ENCODE measurements around the gene CPPED1. TPM values are rescaled to one million over a fixed set of nuclear protein-coding genes. Genes with fewer than 3 reads are reported as not detected.

Gene CPPED1
- total and polyA plus RNA-seq, 12 donors: 5.6 to 20.2 (median 13.6) TPM

DNA sequence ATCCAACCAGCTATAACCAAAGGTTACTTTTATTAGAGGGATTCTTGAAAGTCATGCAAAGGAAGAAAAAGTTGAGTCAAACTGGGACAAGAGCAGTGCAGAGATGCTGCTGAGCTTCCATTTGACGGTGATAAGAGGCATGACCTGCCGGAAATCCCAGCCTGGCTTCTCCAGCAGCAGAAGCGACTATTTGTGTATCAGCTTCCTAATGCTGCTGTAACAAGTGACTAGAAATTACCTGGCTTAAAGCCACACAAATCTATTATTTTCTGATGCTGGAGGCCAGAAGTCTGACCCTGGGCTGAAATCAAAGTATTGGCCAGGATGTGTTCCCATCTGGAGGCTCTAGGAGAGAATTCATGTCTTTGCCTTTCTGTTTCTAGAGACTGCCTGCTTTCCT lies 41.6 kb upstream of the CPPED1 start:
- ATAC-seq: no peak
- H3K27me3 ChIP-seq: peaks cover 0 to 10% (median 0%) of the 10 kb centered on the region in 7 donors
- H3K27ac ChIP-seq: no peak overlapping the region
- no peak overlapping the region for H3K4me3 ChIP-seq
- TF ChIP-seq, protein P1, sequence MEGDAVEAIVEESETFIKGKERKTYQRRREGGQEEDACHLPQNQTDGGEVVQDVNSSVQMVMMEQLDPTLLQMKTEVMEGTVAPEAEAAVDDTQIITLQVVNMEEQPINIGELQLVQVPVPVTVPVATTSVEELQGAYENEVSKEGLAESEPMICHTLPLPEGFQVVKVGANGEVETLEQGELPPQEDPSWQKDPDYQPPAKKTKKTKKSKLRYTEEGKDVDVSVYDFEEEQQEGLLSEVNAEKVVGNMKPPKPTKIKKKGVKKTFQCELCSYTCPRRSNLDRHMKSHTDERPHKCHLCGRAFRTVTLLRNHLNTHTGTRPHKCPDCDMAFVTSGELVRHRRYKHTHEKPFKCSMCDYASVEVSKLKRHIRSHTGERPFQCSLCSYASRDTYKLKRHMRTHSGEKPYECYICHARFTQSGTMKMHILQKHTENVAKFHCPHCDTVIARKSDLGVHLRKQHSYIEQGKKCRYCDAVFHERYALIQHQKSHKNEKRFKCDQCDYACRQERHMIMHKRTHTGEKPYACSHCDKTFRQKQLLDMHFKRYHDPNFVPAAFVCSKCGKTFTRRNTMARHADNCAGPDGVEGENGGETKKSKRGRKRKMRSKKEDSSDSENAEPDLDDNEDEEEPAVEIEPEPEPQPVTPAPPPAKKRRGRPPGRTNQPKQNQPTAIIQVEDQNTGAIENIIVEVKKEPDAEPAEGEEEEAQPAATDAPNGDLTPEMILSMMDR (IDR thresholded peaks at IDR 0.05): no peak
- intact Hi-C loops (cut with DNase I): no loop called here
- WGBS, 2 donors: 82 to 83% methylated on average over 3 of the region's 3 CpGs
- DNase-seq: no peak
- H3K36me3 ChIP-seq: no peaks in the 10 kb centered on the region
- H3K9me3 ChIP-seq: peaks cover 0 to 5% (median 0%) of the 10 kb centered on the region in 11 donors
- H3K4me1 ChIP-seq: no peaks in the 10 kb centered on the region

DNA sequence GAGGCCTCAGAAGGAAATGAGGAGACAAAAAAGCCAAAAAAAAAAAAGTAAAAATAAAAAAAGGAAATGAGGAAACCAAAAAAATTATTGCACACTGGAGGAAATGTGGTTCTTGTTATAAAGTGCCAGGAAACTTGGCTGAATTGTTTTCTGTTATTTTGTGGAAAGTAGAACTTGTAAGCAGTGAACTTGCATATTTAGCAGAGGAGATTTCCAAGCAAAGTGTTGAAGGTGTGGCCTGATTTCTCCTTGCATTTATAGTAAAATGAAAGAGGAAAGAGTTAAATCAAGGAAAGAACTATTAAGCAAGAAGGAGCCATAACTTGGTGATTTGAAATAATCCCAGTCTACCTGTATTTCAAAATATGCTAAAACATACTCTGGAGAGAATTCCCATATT lies 34.1 kb upstream of the CPPED1 start:
- no peak overlapping the region for H3K4me3 ChIP-seq
- no peaks in the 10 kb centered on the region for H3K36me3 ChIP-seq
- no peak overlapping the region for H3K27ac ChIP-seq
- peaks cover 0 to 38% (median 0%) of the 10 kb centered on the region in 7 donors for H3K27me3 ChIP-seq
- TF ChIP-seq, protein P1 (IDR thresholded peaks at IDR 0.05): no peak
- DNase-seq (no peak), ATAC-seq (no peak)
- intact Hi-C loops (cut with DNase I): no loop called here
- peaks cover 0 to 29% (median 4%) of the 10 kb centered on the region in 11 donors for H3K9me3 ChIP-seq
- H3K4me1 ChIP-seq: no peaks in the 10 kb centered on the region

DNA sequence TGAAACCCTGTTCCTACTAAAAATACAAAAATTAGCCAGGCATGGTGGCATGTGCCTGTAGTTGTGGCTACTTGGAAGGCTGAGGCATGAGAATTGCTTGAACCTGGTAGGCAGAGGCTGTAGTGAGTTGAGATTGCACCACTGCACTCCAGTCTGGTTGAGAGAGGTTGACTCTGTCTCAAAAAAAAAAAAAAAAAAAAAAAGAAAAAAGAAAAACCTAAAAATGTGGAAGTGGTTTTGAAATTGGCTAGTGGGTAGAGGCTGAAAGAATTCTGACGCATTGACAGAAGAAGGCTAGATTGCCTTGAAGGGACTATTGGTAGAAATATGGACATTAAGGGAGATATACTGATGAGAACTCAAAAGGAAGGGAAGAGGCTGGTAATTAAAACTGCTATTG lies 33.6 kb upstream of the CPPED1 start:
- 88 to 91% methylated on average over 1 of the region's 1 CpG for WGBS, 2 donors
- intact Hi-C loops (cut with DNase I): no loop called here
- TF ChIP-seq, protein P1 (IDR thresholded peaks at IDR 0.05): no peak
- ATAC-seq (no peak), DNase-seq (no peak)
- Histone ChIP-seq H3K4me1 (no peaks in the 10 kb centered on the region), H3K27ac (no peak overlapping the region), H3K27me3 (peaks cover 0 to 38% (median 0%) of the 10 kb centered on the region in 7 donors), H3K9me3 (peaks cover 0 to 29% (median 4%) of the 10 kb centered on the region in 11 donors), H3K4me3 (no peak overlapping the region), H3K36me3 (no peaks in the 10 kb centered on the region)

DNA sequence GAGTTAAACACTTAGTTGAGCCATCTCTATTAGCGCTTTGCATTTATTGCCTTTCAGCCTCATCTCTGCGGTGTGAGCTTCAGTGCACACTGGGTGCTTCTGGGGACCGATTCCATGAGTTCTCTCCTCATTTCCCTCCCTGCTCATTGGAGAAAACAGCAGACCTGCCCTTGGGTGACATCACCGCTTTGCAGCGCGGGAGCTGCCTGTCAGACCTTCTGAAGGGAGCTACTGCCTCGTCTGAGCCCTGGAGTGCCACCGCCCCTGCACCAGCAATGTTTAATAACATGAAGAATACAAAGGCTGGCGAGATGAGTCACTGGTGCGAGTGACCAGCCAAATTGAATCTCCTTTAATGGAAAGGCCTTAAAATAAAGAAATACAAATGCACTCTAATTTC lies 30.2 kb upstream of the CPPED1 start:
- Histone ChIP-seq H3K36me3 (no peaks in the 10 kb centered on the region), H3K9me3 (peaks cover 0 to 27% (median 4%) of the 10 kb centered on the region in 11 donors), H3K4me3 (no peak overlapping the region), H3K27me3 (peaks cover 0 to 46% (median 10%) of the 10 kb centered on the region in 7 donors), H3K27ac (no peak overlapping the region), H3K4me1 (no peaks in the 10 kb centered on the region)
- ATAC-seq (no peak), DNase-seq (no peak)
- TF ChIP-seq, protein P1 (IDR thresholded peaks at IDR 0.05): no peak
- intact Hi-C loops (cut with DNase I): no loop called here
- 50 to 51% methylated on average over 10 of the region's 10 CpGs for WGBS, 2 donors
